GM19467 (cell line): ENCODE measurements around the gene KDM4C.
"Not testable (repeated sequence)": the region's sequence is repeated elsewhere in the genome, so short reads cannot be mapped to it uniquely, and the experiment has no call there.

Source experiments
- ATAC-seq: cut with Tn5 transposase; IDR thresholded peaks from one replicate; pipeline ENCODE4 v1.9.1; 2021; ENCODE audit warnings: mild to moderate bottlenecking, moderate library complexity; ENCODE audit not compliant: unreplicated experiment

Gene KDM4C

DNA sequence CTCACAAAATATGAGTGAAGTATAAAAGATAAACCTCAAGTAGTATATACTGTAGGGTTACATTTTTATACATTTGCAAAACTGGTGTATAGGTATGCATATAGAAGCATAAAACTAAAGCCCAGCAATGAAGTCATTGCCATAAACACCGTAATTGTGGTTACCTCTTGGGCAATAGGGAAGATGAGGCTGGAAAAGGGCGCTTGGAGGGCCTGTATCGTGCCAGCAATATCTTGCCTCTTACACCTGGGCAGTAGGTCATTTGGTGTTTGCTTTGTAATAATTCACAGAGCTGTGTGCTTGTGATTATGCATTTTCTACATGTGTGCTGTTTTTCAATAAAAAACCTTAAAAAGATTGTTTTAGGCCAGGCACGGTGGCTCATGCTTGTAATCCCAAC lies 45.2 kb downstream of the KDM4C start:
- no peak for ATAC-seq

DNA sequence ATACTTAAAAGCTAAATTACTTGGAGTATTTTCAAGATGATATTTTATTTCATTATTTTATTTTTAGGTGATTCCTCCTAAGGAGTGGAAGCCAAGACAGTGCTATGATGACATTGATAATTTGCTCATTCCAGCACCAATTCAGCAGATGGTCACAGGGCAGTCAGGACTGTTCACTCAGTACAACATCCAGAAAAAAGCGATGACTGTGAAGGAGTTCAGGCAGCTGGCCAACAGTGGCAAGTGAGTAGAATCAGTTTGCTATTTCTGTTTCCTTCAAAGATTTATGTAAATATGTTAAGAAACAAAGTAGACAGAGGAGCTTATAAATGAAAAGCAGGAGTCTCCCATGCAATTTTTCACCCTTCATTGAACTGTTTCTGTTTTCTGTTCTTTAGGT lies 47.8 kb downstream of the KDM4C start:
- no peak for ATAC-seq

DNA sequence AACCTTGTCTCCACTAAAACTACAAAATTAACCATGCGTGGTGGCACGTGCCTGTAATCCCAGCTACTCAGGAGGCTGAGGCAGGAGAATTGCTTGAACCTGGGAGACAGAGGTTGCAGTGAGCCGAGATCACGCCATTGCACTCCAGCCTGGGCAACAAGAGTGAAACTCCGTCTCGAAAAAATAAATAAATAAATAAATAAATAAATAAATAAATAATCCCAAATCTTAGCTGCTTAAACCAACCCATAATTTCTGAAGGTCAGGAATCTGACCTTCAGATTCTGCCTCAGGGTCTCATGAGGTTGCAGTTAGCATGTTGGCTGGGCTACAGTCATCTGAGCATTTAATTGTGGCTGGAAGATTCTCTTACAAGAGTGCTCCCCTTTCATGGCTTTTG lies 48.5 kb downstream of the KDM4C start:
- ATAC-seq: not testable (repeated sequence)

DNA sequence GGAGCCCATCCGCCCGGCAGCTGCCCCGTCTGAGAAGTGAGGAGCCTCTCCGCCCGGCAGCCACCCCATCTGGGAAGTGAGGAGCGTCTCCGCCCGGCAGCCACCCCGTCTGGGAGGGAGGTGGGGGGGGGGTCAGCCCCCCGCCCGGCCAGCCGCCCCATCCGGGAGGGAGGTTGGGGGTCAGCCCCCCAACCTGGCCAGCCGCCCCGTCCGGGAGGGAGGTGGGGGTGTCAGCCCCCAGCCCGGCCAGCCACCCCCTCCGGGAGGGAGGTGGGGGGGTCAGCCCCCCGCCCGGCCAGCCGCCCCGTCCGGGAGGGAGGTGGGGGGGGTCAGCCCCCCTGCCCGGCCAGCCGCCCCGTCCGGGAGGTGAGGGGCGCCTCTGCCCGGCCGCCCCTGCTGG lies 49.9 kb downstream of the KDM4C start:
- not testable (repeated sequence) for ATAC-seq

DNA sequence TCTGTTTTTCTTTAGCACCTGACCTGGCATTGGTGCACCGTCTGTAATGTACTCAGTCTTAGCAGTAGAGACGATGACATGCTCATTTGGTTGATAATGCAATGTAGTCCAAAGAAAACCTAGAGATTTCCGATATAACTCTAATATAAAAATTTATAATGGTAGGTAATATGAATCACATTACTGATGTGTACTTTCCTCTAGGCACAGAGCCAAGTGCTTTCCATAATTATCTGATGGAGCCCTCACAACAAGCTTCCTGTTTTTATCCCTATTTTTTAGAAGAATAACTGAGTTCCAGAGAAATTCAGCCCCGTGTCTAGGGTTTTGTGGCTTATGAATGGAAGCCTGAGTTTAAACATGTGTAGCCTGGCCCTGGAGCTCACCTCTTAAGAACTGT lies 53.7 kb downstream of the KDM4C start:
- no peak for ATAC-seq

DNA sequence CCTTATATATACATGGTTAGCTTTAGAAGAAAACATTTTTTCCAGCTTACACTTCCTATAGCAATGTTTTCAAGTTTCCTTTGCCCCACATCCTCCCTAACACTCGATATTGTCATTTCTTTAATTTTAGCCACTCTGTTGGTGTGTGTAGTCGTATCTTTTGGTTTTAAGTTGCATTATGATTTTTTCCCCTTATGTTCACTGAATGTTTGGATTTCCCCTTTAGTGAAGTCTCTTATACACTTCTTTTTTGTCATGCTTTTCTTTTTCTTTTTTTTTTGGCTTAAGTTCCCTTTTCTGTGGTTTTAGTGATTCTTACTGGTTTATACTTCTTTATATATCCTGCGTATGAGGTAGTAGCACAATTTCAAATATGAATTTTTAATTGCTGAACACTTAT lies 58.8 kb downstream of the KDM4C start:
- ATAC-seq: no peak

DNA sequence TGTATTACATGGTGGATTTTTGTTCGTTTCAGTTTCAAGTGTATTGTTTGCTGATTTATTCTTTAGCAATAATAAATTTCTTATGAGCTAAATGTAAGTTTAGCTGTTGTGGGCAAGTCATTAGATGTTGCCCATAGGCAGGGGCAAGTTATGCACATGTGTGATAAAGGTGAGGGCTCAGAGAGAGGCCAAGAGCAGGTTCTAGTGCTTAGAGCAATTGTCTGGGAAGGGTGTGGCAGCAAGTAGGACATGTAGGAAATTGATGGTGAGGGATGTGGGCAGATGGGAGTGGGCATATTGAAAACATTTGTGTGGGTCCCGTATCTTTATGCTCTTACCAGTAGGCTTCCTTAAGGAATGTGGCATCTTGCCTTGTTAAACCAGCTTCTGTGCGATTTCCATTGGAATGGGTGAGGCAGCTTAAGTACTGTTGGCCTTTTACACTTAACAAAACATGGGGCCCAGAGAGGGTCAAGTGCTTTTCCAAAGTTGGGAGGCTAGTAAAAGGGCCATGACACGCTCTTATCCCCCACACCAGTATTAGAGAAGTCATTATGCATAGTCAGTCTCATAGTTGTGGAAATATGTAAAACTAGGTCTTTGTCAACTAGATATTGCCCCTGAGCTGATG lies 60.6 kb downstream of the KDM4C start:
- no peak for ATAC-seq

DNA sequence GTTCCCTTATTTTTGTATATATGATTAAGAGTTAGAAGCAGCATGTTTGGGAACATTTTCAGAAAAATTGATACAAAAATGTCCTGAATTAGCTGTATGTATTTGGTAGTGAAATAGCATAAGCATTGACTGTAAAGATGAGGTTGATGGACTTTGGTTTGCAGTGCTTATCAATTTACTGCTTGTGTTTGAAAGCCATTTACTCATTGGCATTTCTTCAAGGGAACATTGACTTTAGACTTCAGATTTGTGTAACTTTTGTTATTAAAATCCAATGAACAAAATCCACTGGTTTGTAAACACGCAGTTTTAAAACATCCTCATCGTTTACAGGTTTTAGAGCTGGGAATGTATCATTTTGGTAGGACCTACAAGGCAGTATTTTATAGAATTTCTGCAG lies 61.3 kb downstream of the KDM4C start:
- no peak for ATAC-seq

DNA sequence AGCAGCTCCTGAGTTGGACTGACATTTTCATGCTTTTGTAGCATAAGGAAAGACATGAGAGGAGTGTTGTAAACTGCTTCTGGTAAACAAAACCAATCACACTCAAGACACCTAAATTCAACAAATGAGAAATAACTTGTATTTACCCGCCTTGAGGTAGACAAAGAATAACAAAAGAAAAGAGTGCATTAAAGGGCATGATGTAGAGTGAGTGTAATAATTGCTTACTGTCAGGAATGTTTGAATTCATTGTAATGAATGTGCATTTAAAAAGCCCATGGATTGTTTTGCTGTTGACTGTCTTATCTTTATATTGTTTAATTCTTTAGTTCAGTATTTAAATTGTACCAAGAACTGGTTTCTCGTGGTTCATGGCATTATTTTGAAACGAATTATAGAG lies 61.8 kb downstream of the KDM4C start:
- no peak for ATAC-seq

DNA sequence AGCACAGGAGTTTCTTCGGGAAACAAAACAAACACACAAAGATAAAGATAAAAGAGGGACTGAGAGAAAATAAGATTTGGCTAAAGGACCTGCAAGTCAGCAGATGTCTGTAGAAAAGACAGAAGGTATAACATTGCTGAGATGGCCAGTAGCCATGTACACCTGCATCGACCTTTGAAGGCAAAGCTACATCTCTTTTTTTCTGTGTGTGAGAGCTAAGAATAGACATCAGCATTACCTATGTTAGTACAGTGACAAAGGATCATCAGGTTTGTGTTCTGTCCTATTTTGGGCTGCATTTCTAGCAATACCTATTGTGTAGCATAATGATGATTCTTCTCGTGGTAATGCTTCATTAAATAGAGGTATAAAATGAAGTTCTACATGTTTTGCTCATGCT lies 64.9 kb downstream of the KDM4C start:
- ATAC-seq: no peak

DNA sequence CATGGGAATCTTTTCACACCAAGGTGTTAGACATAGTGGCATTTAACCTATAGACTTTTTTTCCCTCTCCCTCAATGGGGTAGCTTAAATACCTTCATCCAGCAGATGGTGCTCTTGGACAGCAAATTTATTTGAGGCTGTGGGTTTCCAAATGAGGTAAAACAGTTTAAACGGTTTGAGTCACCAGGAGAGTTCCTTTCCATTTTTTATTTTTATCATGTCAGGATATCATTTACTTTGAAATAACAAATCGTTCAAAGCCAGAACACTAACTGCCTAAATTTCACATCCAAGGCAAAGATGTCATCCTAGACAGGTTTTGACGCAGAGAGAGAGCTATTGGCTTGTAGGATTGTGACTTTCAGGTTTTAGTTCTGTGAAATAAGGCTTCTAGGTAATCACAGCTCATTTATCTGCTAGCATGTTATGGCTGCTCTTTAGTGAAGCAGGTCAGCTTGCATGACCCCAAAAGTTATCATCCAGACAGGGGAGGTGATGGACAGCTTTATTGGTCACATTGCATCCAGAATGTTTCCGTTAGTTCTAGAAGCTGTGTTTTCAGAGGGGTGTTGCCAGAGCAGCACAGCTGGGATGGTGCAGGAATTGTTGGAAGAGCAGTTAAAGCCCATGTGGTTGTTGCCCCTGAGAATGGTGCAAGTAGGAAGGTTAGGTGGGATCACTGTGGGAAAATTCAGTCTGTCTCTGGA lies 69.8 kb downstream of the KDM4C start:
- no peak for ATAC-seq

DNA sequence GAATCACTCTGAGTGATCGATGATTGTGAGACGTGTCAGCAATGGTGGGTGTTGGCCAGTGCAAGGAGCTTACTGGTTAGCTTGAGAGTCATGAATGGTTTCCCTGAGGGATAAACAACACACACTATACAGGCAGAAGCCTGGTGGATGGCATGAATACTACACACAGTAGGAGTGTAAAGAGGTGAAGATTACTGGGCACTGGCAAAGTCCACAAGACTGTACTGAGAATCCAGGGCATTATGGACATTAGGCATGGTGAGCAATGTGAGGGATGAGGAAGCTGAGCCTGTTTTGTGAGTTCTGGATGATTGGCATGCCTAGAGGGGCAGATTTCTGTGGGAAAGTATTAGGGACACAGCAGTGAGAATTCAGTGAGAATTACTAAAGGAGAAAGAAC lies 71.3 kb downstream of the KDM4C start:
- no peak for ATAC-seq

DNA sequence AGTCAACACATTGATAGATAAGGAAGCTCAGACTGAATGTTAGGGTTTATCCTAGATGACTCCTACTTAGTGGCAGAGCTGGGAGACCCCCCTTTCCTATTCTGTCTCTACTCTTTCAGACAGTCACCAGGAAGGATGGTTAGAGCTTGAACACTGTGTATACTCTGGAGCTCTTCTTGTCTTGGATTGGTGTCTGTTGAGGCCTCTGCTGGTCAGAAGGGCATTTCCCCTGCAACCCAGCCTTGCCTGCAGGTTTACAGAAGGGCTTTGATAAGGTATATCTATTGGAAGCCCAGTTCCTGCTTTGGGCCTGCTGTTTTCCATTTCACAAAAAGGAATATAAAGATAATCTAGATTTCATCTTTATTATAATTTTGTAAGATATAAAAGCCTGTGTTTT lies 71.8 kb downstream of the KDM4C start:
- no peak for ATAC-seq

DNA sequence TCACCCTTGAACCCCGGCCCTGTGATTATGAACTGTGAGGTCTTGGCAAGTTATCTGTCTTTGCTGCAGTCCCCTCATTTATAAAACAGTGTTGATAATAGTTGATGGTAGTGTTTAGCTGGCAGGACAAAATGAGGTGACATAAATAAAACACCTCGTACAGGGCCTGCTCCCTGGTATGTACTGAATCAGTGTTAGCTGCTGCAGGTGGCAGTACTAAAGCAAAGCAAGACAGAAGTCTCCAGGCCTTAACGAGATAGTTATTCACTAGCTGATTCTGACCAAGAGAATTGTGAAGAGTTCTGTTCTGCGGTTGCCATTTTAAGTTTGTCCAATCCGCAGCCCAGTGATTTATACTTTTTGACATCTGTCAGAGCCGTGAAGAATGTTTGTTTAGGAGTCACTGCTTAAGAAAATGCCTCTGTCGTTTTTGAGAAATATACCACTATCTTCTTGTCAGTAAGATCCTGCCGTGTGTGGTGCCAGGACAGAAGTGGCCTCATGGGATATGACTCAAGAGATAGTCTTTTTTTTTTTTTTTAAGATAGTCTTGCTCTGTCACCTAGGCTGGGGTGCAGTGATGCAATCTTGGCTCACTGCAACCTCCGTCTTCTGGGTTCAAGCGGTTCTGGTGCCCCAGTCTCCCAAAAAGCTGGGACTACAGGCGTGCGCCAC lies 75.9 kb downstream of the KDM4C start:
- no peak for ATAC-seq

DNA sequence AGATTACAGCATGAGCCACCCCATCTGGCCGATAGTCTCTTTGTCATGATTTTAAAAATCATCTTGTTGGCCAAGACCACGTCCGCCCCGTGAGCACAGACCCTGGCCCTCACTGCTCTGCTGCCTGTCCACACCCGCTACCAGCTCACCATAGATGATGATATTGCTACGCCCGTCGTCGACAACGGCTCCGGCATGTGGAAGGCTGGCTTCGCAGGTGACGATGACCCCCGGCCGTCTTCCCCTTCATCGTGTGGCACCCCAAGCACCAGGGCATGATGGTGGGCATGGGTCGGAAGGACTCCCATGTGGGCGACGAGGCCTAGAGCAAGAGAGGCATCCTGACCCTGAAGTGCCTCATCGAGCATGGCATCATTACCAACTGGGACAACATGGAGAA lies 76.5 kb downstream of the KDM4C start:
- no peak for ATAC-seq

DNA sequence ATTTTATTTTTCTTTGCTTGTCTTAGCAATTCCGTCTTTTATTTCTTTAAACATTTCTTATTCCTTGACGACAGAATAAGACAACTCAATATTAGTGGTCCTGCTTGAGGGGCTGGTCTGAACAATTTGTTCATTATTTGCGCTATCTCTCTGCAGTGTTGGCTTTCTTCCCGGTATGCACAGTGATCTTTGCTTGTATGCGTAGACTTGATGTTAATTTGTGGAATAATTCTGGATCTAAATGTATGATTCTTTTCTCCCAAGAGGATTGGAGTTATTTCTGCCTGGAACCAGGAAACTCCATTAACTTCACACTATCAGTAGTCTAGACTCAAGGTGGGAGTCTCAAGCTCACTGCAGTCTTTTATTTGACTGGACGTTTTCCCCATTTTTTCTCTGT lies 80.4 kb downstream of the KDM4C start:
- no peak for ATAC-seq

DNA sequence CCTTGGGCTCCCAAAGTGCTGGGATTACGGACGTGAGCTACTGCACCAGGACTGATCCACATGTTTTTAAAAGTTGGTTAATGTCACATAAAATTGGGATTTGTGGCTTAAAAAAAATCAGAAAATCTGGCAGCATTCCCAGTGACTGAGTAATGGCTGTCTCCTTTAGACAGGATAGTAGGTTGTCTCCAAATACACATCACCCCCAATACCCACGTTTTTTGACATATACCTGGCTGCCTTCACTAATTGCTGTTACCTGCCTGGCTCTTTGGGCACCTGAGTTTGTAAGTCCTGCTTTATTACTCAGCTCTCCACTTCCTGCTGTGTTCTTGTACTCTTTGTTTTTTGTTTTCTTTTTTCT lies 84.8 kb downstream of the KDM4C start:
- no peak for ATAC-seq

DNA sequence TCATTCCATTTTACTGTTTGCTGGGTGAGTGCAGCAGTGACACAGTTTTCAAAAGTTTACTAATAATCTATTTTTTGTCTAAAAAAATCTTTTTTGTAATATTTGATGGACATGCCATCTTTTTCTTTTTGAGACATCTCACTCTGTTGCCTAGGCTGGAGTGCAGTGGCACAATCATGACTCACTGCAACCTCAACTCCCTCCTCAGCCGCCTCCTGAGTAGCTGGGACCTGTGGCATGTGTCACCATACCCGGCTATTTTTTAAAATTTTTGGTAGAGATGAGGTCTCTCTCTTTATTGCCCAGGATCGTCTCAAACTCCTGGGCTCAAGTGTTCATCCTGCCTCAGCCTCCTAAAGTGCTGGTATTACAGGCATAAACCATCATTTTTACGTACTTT lies 86.0 kb downstream of the KDM4C start:
- ATAC-seq: no peak

DNA sequence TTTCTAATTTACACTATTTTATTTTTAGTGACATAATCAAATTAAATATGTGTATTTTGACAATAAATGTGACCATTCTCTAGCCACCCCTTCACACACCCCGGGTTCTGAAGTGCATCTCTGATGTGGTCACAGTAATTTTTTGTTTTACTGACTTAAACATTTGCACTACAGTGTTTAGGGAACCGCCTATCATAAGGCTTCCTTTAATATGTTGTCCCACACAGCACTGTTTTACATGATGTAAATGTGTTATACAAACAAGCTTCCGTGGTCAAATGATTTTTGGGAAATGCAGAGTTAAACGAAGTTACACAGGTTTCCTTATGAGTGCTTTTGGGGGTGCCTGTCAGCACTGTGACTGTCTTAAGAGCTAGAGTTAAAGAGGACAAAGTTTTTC lies 86.5 kb downstream of the KDM4C start:
- ATAC-seq: no peak

DNA sequence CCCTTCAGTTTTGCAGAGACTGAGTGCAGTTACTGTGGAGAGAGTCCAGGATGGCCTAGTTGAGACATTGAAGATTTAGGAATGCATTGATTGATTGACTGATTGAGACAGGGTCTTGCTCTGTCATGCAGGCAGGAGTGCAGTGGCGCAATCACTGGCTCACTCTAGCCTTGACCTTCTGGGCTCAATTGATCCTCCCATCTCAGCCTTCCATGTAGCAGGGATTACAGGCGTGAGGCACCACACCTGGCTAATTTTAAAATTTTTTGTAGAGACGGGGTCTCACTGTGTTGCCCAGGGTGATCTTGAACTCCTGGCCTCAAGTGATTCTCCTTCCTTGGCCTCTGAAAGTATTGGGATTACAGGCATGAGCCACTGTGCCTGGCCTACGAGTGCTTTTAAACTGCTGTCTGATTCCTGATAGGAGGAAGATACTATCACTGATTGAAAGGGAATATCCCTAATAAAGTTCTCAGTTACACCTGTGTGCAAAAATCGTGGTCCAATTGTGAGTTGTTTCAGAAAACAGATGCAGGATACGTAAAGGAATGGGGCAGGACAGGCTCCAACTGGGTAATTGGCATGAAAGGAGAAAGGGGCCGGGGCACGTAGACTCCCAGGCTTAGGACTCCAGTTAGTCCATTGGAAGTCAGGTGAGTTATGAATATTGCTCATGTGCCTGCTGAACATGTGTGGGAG lies 87.5 kb downstream of the KDM4C start:
- no peak for ATAC-seq

DNA sequence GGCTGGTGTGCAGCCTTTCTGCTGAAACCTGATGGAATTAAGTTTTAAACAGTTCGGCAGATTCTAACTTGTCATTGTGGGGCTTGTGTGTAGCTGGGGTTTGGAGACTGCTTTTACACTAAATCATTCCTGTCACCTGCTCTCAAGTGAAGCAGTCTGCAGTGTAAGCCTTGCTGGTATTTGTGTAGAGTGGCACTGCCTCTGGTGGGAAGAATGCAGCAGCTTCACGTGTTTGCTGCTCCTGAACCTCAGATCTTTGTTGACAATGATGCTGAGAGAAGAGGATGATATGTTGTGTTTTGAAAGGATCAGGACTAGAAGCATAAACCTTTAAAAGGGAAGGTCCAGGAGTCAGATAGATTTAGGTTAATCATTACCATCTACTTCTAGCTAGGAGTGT lies 88.1 kb downstream of the KDM4C start:
- no peak for ATAC-seq
